Stimulated activated CD4-positive, alpha-beta T cell treated with anti-CD3 and anti-CD28 coated beads, Interleukin-2, amount 100 ng/mL, for 48 hours (primary cell): ENCODE results near the gene EBI3.
"Not testable (repeated sequence)": the region's sequence is repeated elsewhere in the genome, so short reads cannot be mapped to it uniquely, and the experiment has no call there.

ENCODE experiments used
- DNase-seq, 2 donors: peaks; one replicate each; pipeline ENCODE4 v3.0.0-alpha.2; 2020

The EBI3 gene

DNA sequence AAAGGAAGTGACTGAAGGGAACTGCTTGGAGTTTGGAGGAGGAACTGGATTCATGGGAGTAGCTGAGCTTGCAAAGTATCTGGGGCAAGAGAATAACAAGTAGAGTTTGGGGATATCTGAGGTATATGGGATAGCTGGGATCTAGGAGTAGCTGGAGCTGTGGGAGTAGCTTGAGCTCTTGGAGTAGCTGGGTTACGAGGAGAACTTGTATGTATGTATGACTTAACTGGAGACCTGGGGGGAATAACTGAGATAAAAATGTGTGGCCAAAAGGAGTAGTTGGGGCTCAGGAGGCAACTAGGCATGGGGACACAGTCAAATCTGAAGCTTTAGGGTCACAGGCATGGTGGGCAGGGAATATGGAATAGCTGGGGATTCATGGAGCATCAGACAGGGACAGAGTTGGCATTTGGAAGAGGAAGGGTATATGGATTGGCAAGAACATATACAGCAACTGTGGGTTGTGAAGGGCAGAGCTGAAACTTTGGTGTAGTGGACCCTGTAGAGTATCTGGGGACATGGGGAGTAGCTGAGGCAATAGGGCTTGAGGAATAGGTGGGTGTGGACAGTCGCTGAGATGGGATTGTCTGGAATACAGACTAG is 28.3 kb upstream of the EBI3 start:
- no peak for DNase-seq

- no peak for DNase-seq
Observed at GRCh38 chr19:4201798-4202197, 27.5 kb upstream of the EBI3 start.

GRCh38 chr19:4206818-4207484 is 22.4 kb upstream of the EBI3 start:
- no peak for DNase-seq

DNA sequence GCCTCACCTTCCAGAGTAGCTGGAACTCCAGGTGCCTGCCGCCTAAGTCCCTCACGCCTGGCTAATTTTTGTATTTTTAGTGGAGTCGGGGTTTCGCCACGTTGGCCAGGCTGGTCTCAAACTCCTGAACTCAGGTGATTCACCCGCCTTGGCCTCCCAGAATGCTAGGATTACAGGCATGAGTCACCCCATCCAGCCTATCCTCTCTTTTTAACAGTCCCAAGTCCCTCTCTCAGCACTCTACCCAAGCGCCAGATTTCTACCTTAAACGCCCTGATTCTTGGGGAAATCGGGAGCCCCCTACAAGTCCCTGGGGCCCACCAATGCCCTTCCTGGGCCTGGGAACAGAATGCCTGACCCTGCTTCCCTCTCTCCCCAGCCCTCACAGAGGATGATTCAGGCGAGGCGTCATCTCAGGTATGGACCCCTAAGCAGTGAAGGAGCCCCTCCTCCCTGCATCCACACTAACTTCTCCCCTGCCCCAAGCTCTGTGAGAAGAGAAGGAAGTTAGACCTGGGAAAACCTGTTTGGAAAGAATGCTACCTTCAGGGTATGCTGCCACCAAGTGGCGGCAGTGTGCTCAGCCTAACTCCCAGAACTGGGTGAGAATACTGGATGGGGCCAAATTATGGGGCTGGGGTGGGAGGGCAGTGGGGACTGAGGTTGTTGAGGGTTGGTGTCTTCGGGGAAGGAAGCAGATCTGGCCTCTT is 20.8 kb upstream of the EBI3 start:
- DNase-seq = no peak

DNA sequence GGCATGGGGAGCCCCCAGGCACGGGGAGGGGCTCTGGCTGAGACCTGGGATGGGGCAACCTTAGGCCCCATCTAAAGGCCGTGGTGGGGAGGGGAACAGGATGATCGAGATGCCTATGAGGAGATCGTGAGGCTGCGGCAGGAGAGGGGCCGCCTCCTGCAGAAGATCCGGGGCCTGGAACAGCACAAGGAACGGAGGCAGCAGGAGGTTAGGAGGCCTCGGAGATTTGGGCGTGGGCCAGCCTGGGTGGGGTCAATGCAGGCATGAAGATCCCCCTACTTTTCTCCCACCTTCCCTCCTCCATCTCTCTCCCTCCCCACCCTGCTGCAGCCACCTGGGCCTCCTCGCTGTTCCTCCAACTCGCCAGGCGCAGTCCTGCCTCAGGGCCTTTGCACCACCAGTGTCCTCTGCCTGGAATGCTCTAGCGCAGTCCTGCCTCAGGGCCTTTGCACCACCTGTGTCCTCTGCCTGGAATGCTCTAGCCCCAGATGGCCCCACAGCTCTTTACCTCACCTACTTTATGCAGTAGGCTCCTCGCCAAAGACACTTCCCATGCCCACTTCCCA is 19.1 kb upstream of the EBI3 start:
- no peak for DNase-seq

GRCh38 chr19:4213116-4213515 is 16.2 kb upstream of the EBI3 start:
- no peak for DNase-seq

- no peak for DNase-seq
Observed at GRCh38 chr19:4215807-4216206, 13.5 kb upstream of the EBI3 start.

- no peak for DNase-seq
Observed at GRCh38 chr19:4216846-4217245, 12.5 kb upstream of the EBI3 start.

DNA sequence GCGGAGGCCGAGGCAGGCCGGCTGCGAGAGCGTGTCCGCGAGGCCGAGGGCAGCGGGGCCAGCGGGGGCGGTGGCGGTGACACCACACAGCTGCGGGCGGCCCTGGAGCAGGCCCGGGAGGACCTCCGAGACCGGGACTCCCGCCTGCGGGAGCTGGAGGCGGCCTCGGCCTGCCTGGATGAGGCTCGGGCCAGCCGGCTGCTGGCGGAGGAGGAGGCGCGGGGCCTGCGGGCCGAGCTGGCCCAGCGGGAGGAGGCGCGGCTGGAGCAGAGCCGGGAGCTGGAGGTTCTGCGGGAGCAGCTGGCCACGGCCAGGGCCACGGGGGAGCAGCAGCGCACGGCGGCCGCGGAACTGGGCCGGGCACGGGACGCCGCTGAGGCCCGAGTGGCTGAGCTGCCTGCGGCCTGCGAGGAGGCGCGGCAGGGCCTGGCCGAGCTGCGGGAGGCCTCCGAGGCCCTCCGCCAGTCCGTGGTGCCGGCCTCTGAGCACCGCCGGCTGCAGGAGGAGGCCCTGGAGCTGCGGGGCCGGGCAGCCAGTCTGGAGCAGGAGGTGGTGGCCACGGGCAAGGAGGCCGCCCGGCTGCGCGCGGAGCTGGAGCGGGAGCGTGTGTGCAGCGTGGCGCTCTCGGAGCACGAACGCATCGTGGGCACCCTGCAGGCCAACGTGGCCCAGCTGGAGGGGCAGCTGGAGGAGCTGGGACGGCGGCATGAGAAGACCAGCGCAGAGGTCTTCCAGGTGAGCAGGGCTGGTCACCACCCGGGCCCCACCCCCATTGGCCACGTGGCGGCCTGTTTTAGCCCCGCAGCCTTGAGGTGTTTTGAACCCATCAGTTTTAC is 11.7 kb upstream of the EBI3 start:
- DNase-seq = no peak

DNA sequence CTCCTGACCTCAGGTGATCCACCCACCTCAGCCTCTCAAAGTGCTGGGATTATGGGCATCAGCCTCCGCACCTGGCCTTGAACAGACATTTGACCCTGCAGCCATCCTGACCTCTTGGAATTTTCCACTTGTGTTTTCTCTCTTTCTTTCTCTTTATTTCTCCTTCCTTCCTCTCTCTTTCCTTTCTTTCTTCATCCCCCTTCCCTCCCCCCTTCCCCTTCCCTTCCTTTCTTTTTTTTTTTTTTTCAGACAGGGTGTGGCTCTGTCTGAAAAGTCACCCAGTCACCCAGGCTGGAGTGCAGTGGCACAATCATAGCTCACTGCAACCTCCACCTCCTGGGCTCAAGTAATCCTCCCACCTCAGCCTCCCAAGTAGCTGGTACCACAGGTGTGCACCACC is 10.8 kb upstream of the EBI3 start:
- DNase-seq = not testable (repeated sequence)

- DNase-seq = no peak
Observed at GRCh38 chr19:4220188-4220587, 9.1 kb upstream of the EBI3 start.

- DNase-seq = no peak
Observed at GRCh38 chr19:4224470-4224869, 4.9 kb upstream of the EBI3 start.

DNA sequence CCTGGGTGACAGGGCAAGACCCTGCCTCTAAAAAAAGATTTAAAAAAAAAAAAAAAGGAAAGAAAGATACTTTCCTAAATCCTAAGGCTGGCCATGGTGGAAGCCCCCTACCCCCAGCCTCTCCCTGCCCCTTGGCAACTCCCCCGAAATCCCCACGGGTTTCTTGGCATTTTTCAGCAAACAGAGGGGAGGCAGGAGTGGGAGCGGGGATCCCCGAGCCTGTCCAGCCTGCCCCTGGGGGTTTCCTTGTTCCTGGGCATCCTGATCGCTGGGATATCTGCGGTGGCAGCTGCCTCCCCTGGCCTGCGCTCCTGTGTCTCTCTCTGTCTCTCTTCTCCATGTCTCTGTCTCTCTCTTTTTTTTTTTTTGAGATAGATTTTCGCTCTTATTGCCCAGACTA is 3.4 kb upstream of the EBI3 start:
- DNase-seq = no peak

GRCh38 chr19:4227771-4228170 is 1.6 kb upstream of the EBI3 start:
- no peak for DNase-seq

GRCh38 chr19:4228765-4229178 is 551 bp upstream of the EBI3 start:
- no peak for DNase-seq

GRCh38 chr19:4230237-4230636 is 914 bp downstream of the EBI3 start:
- not testable (repeated sequence) for DNase-seq

- DNase-seq = not testable (repeated sequence)
Observed at GRCh38 chr19:4231521-4231920, 2.2 kb downstream of the EBI3 start.

GRCh38 chr19:4232139-4232538 is 2.8 kb downstream of the EBI3 start:
- DNase-seq = not testable (repeated sequence)

GRCh38 chr19:4232614-4233281 is 3.4 kb downstream of the EBI3 start:
- DNase-seq = no peak

- peak; percentile 79 to 84 for DNase-seq
Observed at GRCh38 chr19:4233282-4233853, 4.0 kb downstream of the EBI3 start.

DNA sequence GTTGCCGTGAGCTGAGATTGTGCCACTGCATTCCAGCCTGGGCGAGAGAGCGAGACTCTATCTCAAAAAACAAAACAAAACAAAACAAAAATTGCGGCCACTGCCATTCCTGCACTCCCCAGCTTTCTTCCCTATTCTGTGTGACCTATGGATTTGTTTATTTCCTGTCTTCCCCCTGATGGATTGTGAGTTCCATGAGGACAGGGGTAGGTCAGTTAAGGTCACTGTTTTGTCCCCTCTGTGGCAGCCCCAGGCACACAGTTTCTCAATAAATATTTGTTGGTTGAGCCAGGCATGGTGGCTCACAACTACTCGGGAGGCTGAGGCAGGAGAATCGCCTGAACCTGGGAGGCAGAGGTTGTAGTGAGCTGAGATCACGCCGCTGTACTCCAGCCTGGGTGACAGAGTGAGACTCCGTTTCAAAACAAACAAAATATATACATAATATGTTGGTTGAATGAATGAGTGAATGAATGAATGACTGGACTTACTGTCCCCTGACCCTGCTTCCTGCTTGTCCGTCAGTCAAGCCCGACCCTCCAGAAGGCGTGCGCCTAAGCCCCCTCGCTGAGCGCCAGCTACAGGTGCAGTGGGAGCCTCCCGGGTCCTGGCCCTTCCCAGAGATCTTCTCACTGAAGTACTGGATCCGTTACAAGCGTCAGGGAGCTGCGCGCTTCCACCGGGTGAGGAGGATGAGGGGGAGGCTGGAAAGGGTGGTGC is 5.0 kb downstream of the EBI3 start:
- no peak for DNase-seq

DNA sequence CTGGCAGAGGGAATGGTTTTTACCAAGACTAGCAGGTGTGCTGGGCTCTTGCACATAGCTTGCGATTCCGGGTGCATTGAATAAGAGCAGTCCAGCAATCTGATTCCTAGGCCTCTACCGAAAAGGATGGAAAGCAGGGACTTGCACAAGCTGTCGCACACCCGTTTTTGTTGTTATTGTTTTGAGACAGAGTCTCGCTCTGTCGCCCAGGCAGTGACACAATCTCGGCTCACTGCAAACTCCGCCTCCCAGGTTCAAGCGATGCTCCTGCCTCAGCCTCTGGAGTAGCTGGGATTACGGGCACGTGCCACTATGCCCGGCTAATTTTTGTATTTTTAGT is 5.5 kb downstream of the EBI3 start:
- no peak for DNase-seq
